B cell (primary cell): Measurements from ENCODE around the gene EFNA5.

Experiments
- EZH2 ChIP-seq: IDR thresholded peaks from 2 replicates; pipeline ENCODE4 v1.6.1; 2012; ENCODE audit warnings: borderline replicate concordance, low read depth, mild to moderate bottlenecking, moderate library complexity, low read length; ENCODE audit not compliant: insufficient read depth, poor library complexity, severe bottlenecking
- TF ChIP-seq, protein P1 (sequence below): fragments of 200-600 bp; IDR thresholded peaks from one replicate; pipeline ENCODE4 v1.8.0; 2022; ENCODE audit warnings: antibody characterized with exemption, mild to moderate bottlenecking

- TF ChIP-seq, protein P1, sequence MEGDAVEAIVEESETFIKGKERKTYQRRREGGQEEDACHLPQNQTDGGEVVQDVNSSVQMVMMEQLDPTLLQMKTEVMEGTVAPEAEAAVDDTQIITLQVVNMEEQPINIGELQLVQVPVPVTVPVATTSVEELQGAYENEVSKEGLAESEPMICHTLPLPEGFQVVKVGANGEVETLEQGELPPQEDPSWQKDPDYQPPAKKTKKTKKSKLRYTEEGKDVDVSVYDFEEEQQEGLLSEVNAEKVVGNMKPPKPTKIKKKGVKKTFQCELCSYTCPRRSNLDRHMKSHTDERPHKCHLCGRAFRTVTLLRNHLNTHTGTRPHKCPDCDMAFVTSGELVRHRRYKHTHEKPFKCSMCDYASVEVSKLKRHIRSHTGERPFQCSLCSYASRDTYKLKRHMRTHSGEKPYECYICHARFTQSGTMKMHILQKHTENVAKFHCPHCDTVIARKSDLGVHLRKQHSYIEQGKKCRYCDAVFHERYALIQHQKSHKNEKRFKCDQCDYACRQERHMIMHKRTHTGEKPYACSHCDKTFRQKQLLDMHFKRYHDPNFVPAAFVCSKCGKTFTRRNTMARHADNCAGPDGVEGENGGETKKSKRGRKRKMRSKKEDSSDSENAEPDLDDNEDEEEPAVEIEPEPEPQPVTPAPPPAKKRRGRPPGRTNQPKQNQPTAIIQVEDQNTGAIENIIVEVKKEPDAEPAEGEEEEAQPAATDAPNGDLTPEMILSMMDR: no peak
- no peak for TF ChIP-seq EZH2
These were observed 171.0 kb downstream of the EFNA5 start for GRCh38 chr5:107499776-107500175.
